Type B pancreatic cell (in vitro differentiated cells): ENCODE measurements around the gene TPX2. TPM values are rescaled to one million over a fixed set of nuclear protein-coding genes. Genes with fewer than 3 reads are reported as not detected.

Experiments
- DNase-seq: peaks from one replicate; pipeline ENCODE4 v3.0.0; 2021; ENCODE audit warnings: mixed read lengths; ENCODE audit not compliant: unreplicated experiment; ENCODE audit errors: extremely low spot score
- H3K27ac Mint-ChIP-seq: 2 replicates; pipeline ENCODE4 v1.8.0; 2021; ENCODE audit warnings: mild to moderate bottlenecking, mixed read lengths
- H3K27me3 Mint-ChIP-seq: 2 replicates; pipeline ENCODE4 v1.8.0; 2021; ENCODE audit warnings: mixed read lengths
- H3K36me3 Mint-ChIP-seq: 2 replicates; pipeline ENCODE4 v1.8.0; 2021; ENCODE audit warnings: mixed read lengths
- H3K4me1 Mint-ChIP-seq: one replicate; pipeline ENCODE4 v1.8.0; 2021; ENCODE audit warnings: mixed read lengths; ENCODE audit not compliant: unreplicated experiment
- H3K4me3 Mint-ChIP-seq: 2 replicates; pipeline ENCODE4 v1.8.0; 2021; ENCODE audit warnings: mild to moderate bottlenecking, mixed read lengths
- H3K9me3 Mint-ChIP-seq: 2 replicates; pipeline ENCODE4 v1.8.0; 2021; ENCODE audit warnings: mixed read lengths
- CTCF ChIP-seq: fragments of 200-600 bp; sonication (generic); conservative IDR thresholded peaks from 2 replicates; pipeline ENCODE4 v1.5.0; 2021; ENCODE audit warnings: antibody characterized with exemption, mild to moderate bottlenecking
- total RNA-seq: library from RNA; stranded (reverse); gene quantifications from 2 replicates; pipeline ENCODE4 v1.2.1, GENCODE V29; 2021; ENCODE audit warnings: low replicate concordance

Gene TPX2
- total RNA-seq, 1 donor from 2014 or later = 130 TPM

- no peaks in the 10 kb centered on the region for H3K9me3 Mint-ChIP-seq
- H3K27me3 Mint-ChIP-seq = peaks cover 8% of the 10 kb centered on the region
- peaks cover 16% of the 10 kb centered on the region for H3K4me1 Mint-ChIP-seq
- no peaks in the 10 kb centered on the region for H3K36me3 Mint-ChIP-seq
- DNase-seq = no peak
- no peak overlapping the region for H3K4me3 Mint-ChIP-seq
- TF ChIP-seq CTCF = no peak
- peak overlapping the region; percentile 21 for H3K27ac Mint-ChIP-seq
These were observed 103.5 kb downstream of the TPX2 start for GRCh38 chr20:31842471-31843157.

DNA sequence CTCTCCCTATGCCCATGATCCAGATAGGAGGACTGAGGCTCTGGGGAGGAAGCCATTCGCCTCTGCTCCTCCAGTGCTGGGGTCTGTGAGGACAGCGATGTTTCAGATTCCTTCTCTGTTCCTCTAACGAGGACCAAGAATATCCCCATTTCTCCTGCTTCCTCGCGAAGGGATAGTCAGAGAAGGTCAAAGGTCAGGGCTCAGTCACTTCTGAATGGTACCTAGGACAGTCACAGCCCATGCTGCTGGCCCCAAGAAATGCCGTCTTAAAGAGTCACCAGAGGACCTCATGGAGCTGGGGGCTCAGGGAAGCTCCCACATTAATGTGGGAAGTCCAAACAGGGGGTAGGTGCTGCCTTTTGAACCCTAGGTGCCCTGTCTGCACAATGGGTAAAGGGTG lies 104.2 kb downstream of the TPX2 start:
- Mint-ChIP-seq H3K4me1 (peaks cover 16% of the 10 kb centered on the region), H3K36me3 (no peaks in the 10 kb centered on the region), H3K27me3 (peaks cover 12% of the 10 kb centered on the region), H3K9me3 (no peaks in the 10 kb centered on the region), H3K4me3 (no peak overlapping the region), H3K27ac (no peak overlapping the region)
- DNase-seq = no peak
- no peak for TF ChIP-seq CTCF

GRCh38 chr20:31843881-31844280 lies 104.8 kb downstream of the TPX2 start:
- H3K27ac Mint-ChIP-seq = peak overlapping the region; percentile 32
- peaks cover 16% of the 10 kb centered on the region for H3K4me1 Mint-ChIP-seq
- H3K27me3 Mint-ChIP-seq = peaks cover 18% of the 10 kb centered on the region
- H3K36me3 Mint-ChIP-seq = no peaks in the 10 kb centered on the region
- H3K9me3 Mint-ChIP-seq = no peaks in the 10 kb centered on the region
- no peak for DNase-seq
- no peak overlapping the region for H3K4me3 Mint-ChIP-seq
- no peak for TF ChIP-seq CTCF

GRCh38 chr20:31844737-31845299 lies 105.7 kb downstream of the TPX2 start:
- Mint-ChIP-seq H3K4me3 (no peak overlapping the region), H3K27ac (no peak overlapping the region)

DNA sequence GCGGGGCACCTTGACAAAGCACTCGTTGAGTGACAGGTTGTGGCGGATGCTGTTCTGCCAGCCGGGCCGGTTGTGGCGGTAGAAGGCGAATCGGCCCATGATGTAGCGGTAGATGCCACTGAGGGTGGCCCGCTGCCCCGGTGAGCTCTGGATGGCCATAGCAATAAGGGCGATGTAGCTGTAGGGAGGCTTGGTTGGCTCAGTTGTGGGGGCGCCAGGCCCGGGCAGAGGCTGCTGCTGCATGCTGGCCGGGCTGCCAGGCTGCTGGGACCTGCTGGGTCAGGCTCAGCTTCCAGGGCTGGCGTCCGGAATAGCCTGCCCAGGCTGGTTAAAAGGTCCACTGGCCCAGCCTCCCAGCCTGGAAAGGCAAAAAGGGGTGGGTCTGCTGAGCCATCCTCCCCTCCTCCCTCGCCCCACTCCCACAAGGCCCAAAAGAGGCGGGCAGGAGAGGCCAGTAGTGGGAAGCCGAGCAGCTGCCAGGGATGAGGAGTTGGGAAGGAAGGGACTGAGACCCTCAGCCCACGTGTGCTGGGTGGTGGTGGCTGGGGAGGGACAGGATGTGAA lies 106.3 kb downstream of the TPX2 start, which contains the start of gene FOXS1:
Gene FOXS1, minus strand, starts transcription at position 305 of the 564 bp plus-strand sequence. Its CDS starts 62 bp downstream, at position 243.
- Mint-ChIP-seq H3K27me3 (peaks cover 31% of the 10 kb centered on the region), H3K4me3 (no peak within 1 kb of the TSS), H3K9me3 (no peaks in the 10 kb centered on the region), H3K27ac (no peak within 1 kb of the TSS), H3K36me3 (no peaks in the 10 kb centered on the region), H3K4me1 (peaks cover 16% of the 10 kb centered on the region)
- peak; percentile 77 for DNase-seq
- TF ChIP-seq CTCF = no peak

More at GRCh38 chr20:31844737-31845299, 105.7 kb downstream of the TPX2 start:
- no peaks in the 10 kb centered on the region for H3K36me3 Mint-ChIP-seq
- H3K4me1 Mint-ChIP-seq = peaks cover 16% of the 10 kb centered on the region
- no peak for DNase-seq
- no peak for TF ChIP-seq CTCF
- peaks cover 26% of the 10 kb centered on the region for H3K27me3 Mint-ChIP-seq
- no peaks in the 10 kb centered on the region for H3K9me3 Mint-ChIP-seq
